ENCODE results near the gene EHF. TPM values are rescaled to one million over a fixed set of nuclear protein-coding genes. Genes with fewer than 3 reads are reported as not detected.

EHF gene
- total and polyA plus RNA-seq, 9 of the 15 experiments (the other 6 are each of a cell fraction or from before 2014, with no cell fraction given) = 0.04 to 0.54 (median 0.37) TPM

GRCh38 chr11:34600339-34601084, 20.4 kb upstream of the EHF start (continued):
- no peak for TF ChIP-seq OTX1 (CRISPR knock-in tag; IDR thresholded peaks at IDR 0.05)
- no peak for TF ChIP-seq ZNF277 (CRISPR knock-in tag; IDR thresholded peaks at IDR 0.05; ENCODE audit: borderline replicate concordance)
- no peak for TF ChIP-seq GMEB1 (CRISPR knock-in tag; IDR thresholded peaks at IDR 0.05)
- TF ChIP-seq NCOR1 (IDR thresholded peaks at IDR 0.05) = peak; percentile 83
- no peak for TF ChIP-seq ZNF121 (CRISPR knock-in tag; conservative IDR thresholded peaks at IDR 0.05)
- TF ChIP-seq KLF13 (tag; IDR thresholded peaks at IDR 0.05; ENCODE audit: borderline replicate concordance, low read depth) = no peak
- TF ChIP-seq ZNF76 (CRISPR knock-in tag; IDR thresholded peaks at IDR 0.05; ENCODE audit: borderline replicate concordance) = no peak
- TF ChIP-seq CREBBP (IDR thresholded peaks at IDR 0.05; ENCODE audit: low read depth, low read length) = no peak
- no peak for TF ChIP-seq ZZZ3 (IDR thresholded peaks at IDR 0.05)
- TF ChIP-seq EGR1 (conservative IDR thresholded peaks at IDR 0.05) = peak; percentile 96
- TF ChIP-seq RBBP5 (IDR thresholded peaks at IDR 0.05; ENCODE audit: borderline replicate concordance, insufficient read depth, low read length, poor library complexity, severe bottlenecking) = peak; percentile 54
- TF ChIP-seq POLR2AphosphoS5 (IDR thresholded peaks at IDR 0.05; ENCODE audit: control insufficient read depth, insufficient read depth, low read depth, low read length) = peak; percentile 65; the same call in 1 of the 2 replicates
- no peak for TF ChIP-seq STAG1 (CRISPR knock-in tag; IDR thresholded peaks at IDR 0.05; ENCODE audit: borderline replicate concordance)
- TF ChIP-seq ETV5 (CRISPR knock-in tag; IDR thresholded peaks at IDR 0.05; ENCODE audit: low read depth) = no peak
- no peak for TF ChIP-seq NCOA2 (IDR thresholded peaks at IDR 0.05; ENCODE audit: partially characterized antibody in 2 of 2)
- TF ChIP-seq YY1 (IDR thresholded peaks at IDR 0.05; ENCODE audit: borderline replicate concordance in 1 of 3, control insufficient read depth in 1 of 3, extremely low read depth in 1 of 3, insufficient read depth in 3 of 3, insufficient read length in 1 of 3, insufficient replicate concordance in 2 of 3, low read depth in 1 of 3, low read length in 2 of 3) = peak in 1 of 3 experiments; percentile 27
- TF ChIP-seq ZNF134 (CRISPR knock-in tag; conservative IDR thresholded peaks at IDR 0.05) = no peak; the same call in 1 of the 2 replicates
- TF ChIP-seq ZNF324 (CRISPR knock-in tag; IDR thresholded peaks at IDR 0.05) = no peak
- TF ChIP-seq TBL1XR1 (IDR thresholded peaks at IDR 0.05; ENCODE audit: low read length in 2 of 2) = peak; percentile 26 to 84; a peak in 3 of 4 replicates
- no peak for TF ChIP-seq GTF2F1 (IDR thresholded peaks at IDR 0.05; ENCODE audit: low read depth, low read length)
- TF ChIP-seq HDAC3 (IDR thresholded peaks at IDR 0.05; ENCODE audit: borderline replicate concordance, partially characterized antibody) = no peak
- TF ChIP-seq ILF3 (IDR thresholded peaks at IDR 0.05; ENCODE audit: borderline replicate concordance) = no peak
- no peak for TF ChIP-seq RNF219 (CRISPR knock-in tag; IDR thresholded peaks at IDR 0.05)

All from K562 (cell line).